GM23248 (cell line): ENCODE data around the gene AURKA.

Experiments used
- EZH2 ChIP-seq: fragments of 200-600 bp; sonication (generic); IDR thresholded peaks from 2 replicates; pipeline ENCODE4 v1.6.1; 2018; ENCODE audit warnings: antibody characterized with exemption, mild to moderate bottlenecking; ENCODE audit not compliant: insufficient read depth, poor library complexity, severe bottlenecking
- EZH2phosphoT487 ChIP-seq: fragments of 200-600 bp; sonication (generic); IDR thresholded peaks from 2 replicates; pipeline ENCODE4 v1.6.1; 2018; ENCODE audit warnings: antibody characterized with exemption, moderate library complexity, mild to moderate bottlenecking, low read depth; ENCODE audit not compliant: insufficient read depth

DNA sequence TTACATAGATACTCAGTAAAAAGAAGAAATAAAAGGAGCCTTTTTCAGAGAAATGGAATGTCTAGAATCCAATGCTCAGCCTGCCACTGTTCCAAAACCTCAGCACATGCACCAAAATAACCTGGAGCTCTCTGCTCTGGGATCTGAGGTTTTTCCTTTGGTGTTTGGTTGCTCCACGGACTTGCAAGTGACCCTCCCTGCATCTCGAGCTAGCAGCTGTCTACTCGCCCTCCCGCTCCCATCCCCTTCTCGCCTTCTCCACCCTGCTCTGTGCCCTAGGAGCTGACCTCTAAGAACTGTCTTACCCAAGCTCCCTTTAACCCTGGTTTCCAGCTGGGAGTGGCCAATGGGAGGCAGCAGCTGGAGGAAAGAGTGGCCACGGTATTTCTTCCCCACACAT, 68.4 kb downstream of the AURKA start:
- TF ChIP-seq EZH2phosphoT487 (no peak), EZH2 (no peak)
